SK-N-MC (cell line): Measurements from ENCODE around the gene NUP153.
"Not testable (repeated sequence)": the region's sequence is repeated elsewhere in the genome, so short reads cannot be mapped to it uniquely, and the experiment has no call there.

Source experiments
- EZH2 ChIP-seq: fragments of 200-600 bp; sonication (generic); IDR thresholded peaks from one replicate; pipeline ENCODE4 v1.6.1; 2017; ENCODE audit warnings: antibody characterized with exemption
- FOXP2 ChIP-seq: optimal IDR thresholded peaks from 2 replicates; pipeline ENCODE3; 2011; ENCODE audit warnings: mild to moderate bottlenecking, moderate library complexity; ENCODE audit not compliant: insufficient read depth; ENCODE audit errors: extremely low read length, control extremely low read depth
- POLR2AphosphoS5 ChIP-seq: IDR thresholded peaks from 2 replicates; pipeline ENCODE4 v1.6.1; 2012; ENCODE audit warnings: mild to moderate bottlenecking, low read depth, low read length, borderline replicate concordance

GRCh38 chr6:17744757-17745308 lies 38.1 kb upstream of the NUP153 start:
- not testable (repeated sequence) for TF ChIP-seq POLR2AphosphoS5, EZH2, FOXP2
